A673 (cell line): ENCODE measurements around the gene FGF1. TPM values are rescaled to one million over a fixed set of nuclear protein-coding genes. Genes with fewer than 3 reads are reported as not detected.

Experiments
- BruUV-seq: library from RNA; stranded (reverse); fragments of 400-500 nt; replicated peaks from 2 replicates; lab custom pipeline; 2021; lab: Mats Ljungman, UMichigan
- CTCF ChIA-PET: fragments of 300-600 bp; sonication (Branson Sonifier 250); formaldehyde crosslinking; loops from one replicate; lab custom pipeline; 2022; ENCODE audit warnings: antibody characterized with exemption; lab: Charles Lee
- POLR2A ChIA-PET: fragments of 300-600 bp; sonication (Branson Sonifier 250); formaldehyde crosslinking; loops from one replicate; lab custom pipeline; 2022; ENCODE audit warnings: antibody characterized with exemption; ENCODE audit not compliant: low non-redundant PET; lab: Charles Lee
- DNase-seq: peaks from one replicate; pipeline ENCODE4 v3.0.0-alpha.2; 2015; ENCODE audit warnings: low spot score
- H3K27ac ChIP-seq: fragments of 200-600 bp; sonication (generic); 2 replicates; pipeline ENCODE4 v1.5.1; 2016; ENCODE audit warnings: mixed run types, low read depth, mild to moderate bottlenecking, mixed read lengths, antibody characterized with exemption, low read length; ENCODE audit not compliant: poor library complexity, severe bottlenecking
- H3K27me3 ChIP-seq: fragments of 200-600 bp; sonication (generic); replicated peaks from 2 replicates; pipeline ENCODE4 v1.6.1; 2017; ENCODE audit warnings: mixed run types, low read depth, mild to moderate bottlenecking, mixed read lengths, antibody characterized with exemption, low read length; ENCODE audit not compliant: insufficient read depth, poor library complexity
- H3K36me3 ChIP-seq: fragments of 200-600 bp; sonication (generic); 2 replicates; pipeline ENCODE4 v1.6.1; 2016; ENCODE audit warnings: mixed run types, mild to moderate bottlenecking, mixed read lengths, antibody characterized with exemption, low read length; ENCODE audit not compliant: insufficient read depth, poor library complexity, severe bottlenecking
- H3K4me1 ChIP-seq: fragments of 200-600 bp; sonication (generic); 2 replicates; pipeline ENCODE4 v1.6.1; 2017; ENCODE audit warnings: mixed run types, mild to moderate bottlenecking, mixed read lengths, antibody characterized with exemption, low read length; ENCODE audit not compliant: insufficient read depth, poor library complexity, severe bottlenecking
- H3K4me3 ChIP-seq: fragments of 200-600 bp; sonication (generic); 2 replicates; pipeline ENCODE4 v1.5.1; 2016; ENCODE audit warnings: low read depth, mixed run types, mild to moderate bottlenecking, mixed read lengths, low read length; ENCODE audit not compliant: poor library complexity, severe bottlenecking
- H3K9me3 ChIP-seq: fragments of 200-600 bp; sonication (generic); 2 replicates; pipeline ENCODE4 v1.6.1; 2016; ENCODE audit warnings: mixed run types, low read depth, mild to moderate bottlenecking, mixed read lengths, antibody characterized with exemption, low read length; ENCODE audit not compliant: poor library complexity, severe bottlenecking
- EZH2 ChIP-seq: fragments of 200-600 bp; sonication (generic); IDR thresholded peaks from 2 replicates; pipeline ENCODE4 v1.6.1; 2017; ENCODE audit warnings: borderline replicate concordance, low read depth, mild to moderate bottlenecking, mixed read lengths, antibody characterized with exemption, low read length; ENCODE audit not compliant: poor library complexity, severe bottlenecking
- intact Hi-C: fragments of 100-400 bp; cut with micrococcal nuclease; formaldehyde crosslinking; loops from one replicate; pipeline ENCODE4 v1.10.0; 2022; ENCODE audit not compliant: unreplicated experiment
- total RNA-seq: library from RNA; stranded (reverse); gene quantifications from 2 replicates; pipeline ENCODE4 v1.2.3, GENCODE V29; 2021
- TF ChIP-seq, protein P1 (sequence below): fragments of 300-800, 200-600 bp; sonication (generic); conservative IDR thresholded peaks from 2 replicates; pipeline ENCODE4 v1.5.1; 2017; ENCODE audit warnings: low read depth, mild to moderate bottlenecking, antibody characterized with exemption, low read length, moderate library complexity, mixed read lengths

FGF1 gene
- total RNA-seq, 1 experiment from 2014 or later = 0.71 TPM

DNA sequence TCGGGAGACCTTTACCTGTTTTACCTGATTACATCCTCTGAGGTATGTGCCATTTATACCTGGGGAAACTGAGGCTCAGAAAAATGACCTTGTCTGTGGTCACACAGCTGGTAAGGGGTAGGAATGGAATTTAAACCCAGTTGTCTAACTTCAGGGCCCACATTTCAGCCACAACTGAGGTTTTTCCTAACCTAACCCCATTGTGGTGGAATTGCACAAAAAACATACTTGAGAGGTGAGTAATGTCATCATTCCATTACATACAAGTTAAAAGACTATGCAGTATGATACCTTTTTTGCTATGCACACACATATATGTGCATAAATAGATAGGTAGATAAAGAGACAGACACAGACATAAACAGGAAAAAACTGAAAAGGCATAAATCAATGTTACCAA is 14.1 kb downstream of the FGF1 start:
- no TSS peak for BruUV-seq

DNA sequence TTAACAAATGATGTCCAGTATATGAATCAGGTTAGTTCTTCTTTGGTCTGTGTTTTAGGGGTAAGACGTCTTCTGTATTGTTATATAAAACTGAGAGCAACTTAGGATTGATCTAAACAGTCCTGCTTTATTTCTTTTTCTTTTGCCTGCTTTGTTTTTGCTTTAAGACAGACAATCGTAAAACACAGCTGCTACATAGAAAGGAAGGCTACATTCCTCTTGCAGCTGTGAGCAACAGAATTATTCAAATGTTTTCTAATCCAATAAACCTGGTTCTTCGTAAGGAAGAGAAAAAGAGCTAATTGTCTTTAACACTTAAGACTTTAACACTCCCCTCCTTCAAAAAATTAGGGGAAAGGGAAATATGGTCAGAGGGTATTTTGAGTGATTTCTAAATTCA is 14.6 kb downstream of the FGF1 start:
- peak overlapping the region; percentile 0 for H3K4me3 ChIP-seq
- peak; percentile 55 for DNase-seq
- H3K27me3 ChIP-seq = no peaks in the 10 kb centered on the region
- no peaks in the 10 kb centered on the region for H3K36me3 ChIP-seq
- CTCF ChIA-PET = interaction anchor here (1.1 to 1.6 kb wide), 3 partner anchors 16 to 42 kb away, joined by 6 to 8 read pairs (median 6); no protein-coding TSS in a partner anchor
- no peaks in the 10 kb centered on the region for H3K9me3 ChIP-seq
- peak overlapping the region; percentile 45 for H3K27ac ChIP-seq
- intact Hi-C loops = no loop called here
- TF ChIP-seq, protein P1, sequence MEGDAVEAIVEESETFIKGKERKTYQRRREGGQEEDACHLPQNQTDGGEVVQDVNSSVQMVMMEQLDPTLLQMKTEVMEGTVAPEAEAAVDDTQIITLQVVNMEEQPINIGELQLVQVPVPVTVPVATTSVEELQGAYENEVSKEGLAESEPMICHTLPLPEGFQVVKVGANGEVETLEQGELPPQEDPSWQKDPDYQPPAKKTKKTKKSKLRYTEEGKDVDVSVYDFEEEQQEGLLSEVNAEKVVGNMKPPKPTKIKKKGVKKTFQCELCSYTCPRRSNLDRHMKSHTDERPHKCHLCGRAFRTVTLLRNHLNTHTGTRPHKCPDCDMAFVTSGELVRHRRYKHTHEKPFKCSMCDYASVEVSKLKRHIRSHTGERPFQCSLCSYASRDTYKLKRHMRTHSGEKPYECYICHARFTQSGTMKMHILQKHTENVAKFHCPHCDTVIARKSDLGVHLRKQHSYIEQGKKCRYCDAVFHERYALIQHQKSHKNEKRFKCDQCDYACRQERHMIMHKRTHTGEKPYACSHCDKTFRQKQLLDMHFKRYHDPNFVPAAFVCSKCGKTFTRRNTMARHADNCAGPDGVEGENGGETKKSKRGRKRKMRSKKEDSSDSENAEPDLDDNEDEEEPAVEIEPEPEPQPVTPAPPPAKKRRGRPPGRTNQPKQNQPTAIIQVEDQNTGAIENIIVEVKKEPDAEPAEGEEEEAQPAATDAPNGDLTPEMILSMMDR = no peak
- no peak for TF ChIP-seq EZH2
- no TSS peak for BruUV-seq
- POLR2A ChIA-PET = no interaction called here
- H3K4me1 ChIP-seq = peaks cover 41% of the 10 kb centered on the region

More for the DNA sequence above, 14.1 kb downstream of the FGF1 start:
- no peak overlapping the region for H3K4me3 ChIP-seq
- CTCF ChIA-PET = interaction anchor here (1.1 to 1.6 kb wide), 3 partner anchors 16 to 41 kb away, joined by 6 to 8 read pairs (median 6); no protein-coding TSS in a partner anchor
- H3K9me3 ChIP-seq = no peaks in the 10 kb centered on the region
- no peak for TF ChIP-seq EZH2
- TF ChIP-seq, protein P1 = no peak
- H3K27me3 ChIP-seq = no peaks in the 10 kb centered on the region
- peaks cover 41% of the 10 kb centered on the region for H3K4me1 ChIP-seq
- H3K27ac ChIP-seq = peak overlapping the region; percentile 45
- intact Hi-C loops = no loop called here
- DNase-seq = no peak
- POLR2A ChIA-PET = no interaction called here
- no peaks in the 10 kb centered on the region for H3K36me3 ChIP-seq

GRCh38 chr5:142670804-142671203 is 15.1 kb downstream of the FGF1 start:
- intact Hi-C loops = no loop called here
- H3K27me3 ChIP-seq = no peaks in the 10 kb centered on the region
- ChIA-PET POLR2A (no interaction called here), CTCF (interaction anchor here (1.1 to 1.6 kb wide), 3 partner anchors 15 to 42 kb away, joined by 6 to 8 read pairs (median 6); no protein-coding TSS in a partner anchor)
- H3K9me3 ChIP-seq = no peaks in the 10 kb centered on the region
- no peaks in the 10 kb centered on the region for H3K36me3 ChIP-seq
- TF ChIP-seq, protein P1 = no peak
- TF ChIP-seq EZH2 = no peak
- H3K27ac ChIP-seq = peak overlapping the region; percentile 45
- DNase-seq = no peak
- no TSS peak for BruUV-seq
- H3K4me1 ChIP-seq = peaks cover 41% of the 10 kb centered on the region
- peak overlapping the region; percentile 0 for H3K4me3 ChIP-seq
